IMR-90 (cell line): ENCODE measurements around the gene LRP1-AS. TPM values are rescaled to one million over a fixed set of nuclear protein-coding genes. Genes with fewer than 3 reads are reported as not detected.
A peak's percentile ranks its signal among the peaks of the same experiment; 100 is the strongest.
"Not testable (repeated sequence)": the region's sequence is repeated elsewhere in the genome, so short reads cannot be mapped to it uniquely, and the experiment has no call there.

Experiments used
- ATAC-seq: fragments of 200-7000 bp; cut with Tn5 transposase; 2 replicates; pipeline ENCODE4 v1.9.1; 2020; ENCODE audit warnings: low read depth, mild to moderate bottlenecking, moderate library complexity
- BruUV-seq: library from RNA; stranded (reverse); fragments of 400-500 nt; replicated peaks from 2 replicates; lab custom pipeline; 2021; lab: Mats Ljungman, UMichigan
- CTCF ChIA-PET: fragments of 300-600 bp; formaldehyde crosslinking; extraction: SDS; loops from one replicate; lab custom pipeline; 2021; ENCODE audit warnings: antibody characterized with exemption; lab: Yijun Ruan, JAX
- POLR2A ChIA-PET: fragments of 300-600 bp; sonication (Branson Sonifier 250); formaldehyde crosslinking; loops from one replicate; lab custom pipeline; 2022; ENCODE audit warnings: antibody characterized with exemption; ENCODE audit not compliant: unreplicated experiment; lab: Charles Lee
- DNase-seq: peaks from one replicate; pipeline ENCODE4 v3.0.0; 2013
- H2AFZ ChIP-seq: replicated peaks from 2 replicates; pipeline ENCODE3; 2013; ENCODE audit warnings: low read length, mild to moderate bottlenecking; ENCODE audit not compliant: poor library complexity
- H2AK5ac ChIP-seq: 2 replicates; pipeline ENCODE4 v1.6.1; 2013; ENCODE audit warnings: low read depth, low read length, inconsistent platforms
- H2AK9ac ChIP-seq: replicated peaks from 2 replicates; pipeline ENCODE3; 2013; ENCODE audit warnings: mild to moderate bottlenecking, low read depth, low read length, moderate library complexity; ENCODE audit not compliant: poor library complexity
- H2BK120ac ChIP-seq: 2 replicates; pipeline ENCODE4 v1.6.1; 2013; ENCODE audit warnings: low read depth, low read length, inconsistent platforms
- H2BK15ac ChIP-seq: 3 replicates; pipeline ENCODE4 v1.6.1; 2013; ENCODE audit warnings: low read depth, low read length, inconsistent platforms
- H2BK20ac ChIP-seq: 2 replicates; pipeline ENCODE4 v1.6.1; 2013; ENCODE audit warnings: low read depth, mild to moderate bottlenecking, inconsistent platforms, low read length, moderate library complexity
- H2BK5ac ChIP-seq: 2 replicates; pipeline ENCODE4 v1.6.1; 2013; ENCODE audit warnings: mild to moderate bottlenecking, low read depth, low read length, inconsistent platforms; ENCODE audit not compliant: poor library complexity, severe bottlenecking
- H3K14ac ChIP-seq: replicated peaks from 2 replicates; pipeline ENCODE4 v1.6.1; 2013; ENCODE audit warnings: low read depth, low read length, inconsistent platforms
- H3K18ac ChIP-seq: 2 replicates; pipeline ENCODE4 v1.6.1; 2013; ENCODE audit warnings: low read depth, low read length, control low read depth
- H3K23ac ChIP-seq: 2 replicates; pipeline ENCODE4 v1.6.1; 2013; ENCODE audit warnings: low read depth, low read length, inconsistent platforms
- H3K27ac ChIP-seq: 2 replicates; pipeline ENCODE4 v1.5.1; 2013; ENCODE audit warnings: mild to moderate bottlenecking, control low read depth, low read length; ENCODE audit not compliant: insufficient read depth
- H3K27me3 ChIP-seq: 2 replicates; pipeline ENCODE4 v1.6.1; 2013; ENCODE audit warnings: low read length; ENCODE audit not compliant: control insufficient read depth, insufficient read depth
- H3K36me3 ChIP-seq: 2 replicates; pipeline ENCODE4 v1.6.1; 2013; ENCODE audit warnings: low read length, mixed read lengths; ENCODE audit not compliant: control insufficient read depth, insufficient read depth
- H3K4ac ChIP-seq: 2 replicates; pipeline ENCODE4 v1.6.1; 2013; ENCODE audit warnings: low read depth, low read length, inconsistent platforms
- H3K4me1 ChIP-seq: 2 replicates; pipeline ENCODE4 v1.6.1; 2013; ENCODE audit warnings: low read length, mixed read lengths; ENCODE audit not compliant: control insufficient read depth, insufficient read depth
- H3K4me2 ChIP-seq: 2 replicates; pipeline ENCODE4 v1.6.1; 2013; ENCODE audit warnings: low read depth, mild to moderate bottlenecking, control low read depth, low read length, moderate library complexity
- H3K4me3 ChIP-seq: 2 replicates; pipeline ENCODE4 v1.5.1; 2013; ENCODE audit warnings: low read depth, mild to moderate bottlenecking, control low read depth, low read length, moderate library complexity; ENCODE audit not compliant: insufficient read depth
- H3K56ac ChIP-seq: 2 replicates; pipeline ENCODE4 v1.6.1; 2013; ENCODE audit warnings: low read length, inconsistent platforms; ENCODE audit not compliant: insufficient read depth; ENCODE audit errors: extremely low read depth
- H3K79me1 ChIP-seq, 2 experiments: 2 replicates each; pipeline ENCODE4 v1.6.1; 2013; ENCODE audit warnings: low read length in 2 of 2, inconsistent platforms in 1 of 2, low read depth in 1 of 2
- H3K9ac ChIP-seq: 2 replicates; pipeline ENCODE4 v1.6.1; 2013; ENCODE audit warnings: low read depth, low read length, control low read depth
- H3K9me1 ChIP-seq: 2 replicates; pipeline ENCODE4 v1.6.1; 2013; ENCODE audit warnings: low read length, inconsistent platforms; ENCODE audit not compliant: insufficient read depth
- H3K9me3 ChIP-seq: 2 replicates; pipeline ENCODE4 v1.6.1; 2013; ENCODE audit warnings: low read length; ENCODE audit not compliant: control insufficient read depth, insufficient read depth
- H4K20me1 ChIP-seq: 2 replicates; pipeline ENCODE4 v1.6.1; 2013; ENCODE audit warnings: low read length, inconsistent platforms; ENCODE audit not compliant: insufficient read depth
- H4K5ac ChIP-seq: 2 replicates; pipeline ENCODE4 v1.6.1; 2013; ENCODE audit warnings: mild to moderate bottlenecking, low read depth, low read length, control low read depth
- H4K8ac ChIP-seq, 2 experiments: 2 replicates each; pipeline ENCODE4 v1.6.1; 2013; ENCODE audit warnings: low read depth in 2 of 2, low read length in 2 of 2, control low read depth in 1 of 2, inconsistent platforms in 1 of 2
- H4K91ac ChIP-seq: 2 replicates; pipeline ENCODE4 v1.6.1; 2013; ENCODE audit warnings: low read depth, low read length, inconsistent platforms; ENCODE audit not compliant: insufficient read depth
- CHD1 ChIP-seq: IDR thresholded peaks from 2 replicates; pipeline ENCODE4 v1.6.1; 2012; ENCODE audit warnings: low read depth, low read length, improper control_type of control experiment
- ELK1 ChIP-seq: fragments of 150-350 bp; IDR thresholded peaks from 2 replicates; pipeline ENCODE4 v1.6.1; 2016; ENCODE audit warnings: low read depth, mild to moderate bottlenecking, low read length, moderate library complexity, borderline replicate concordance
- FOS ChIP-seq: fragments of 150-350 bp; IDR thresholded peaks from 2 replicates; pipeline ENCODE4 v1.6.1; 2016; ENCODE audit warnings: low read depth, low read length
- NFE2L2 ChIP-seq: fragments of 150-350 bp; IDR thresholded peaks from 2 replicates; pipeline ENCODE4 v1.6.1; 2016; ENCODE audit warnings: low read depth, mild to moderate bottlenecking, low read length
- RAD21 ChIP-seq: IDR thresholded peaks from 2 replicates; pipeline ENCODE4 v1.6.1; 2012; ENCODE audit warnings: low read length, improper control_type of control experiment
- RFX5 ChIP-seq: IDR thresholded peaks from 2 replicates; pipeline ENCODE4 v1.8.0; 2012; ENCODE audit warnings: low read depth, mild to moderate bottlenecking, low read length, moderate library complexity
- SMC3 ChIP-seq: fragments of 150-350 bp; IDR thresholded peaks from 2 replicates; pipeline ENCODE4 v1.6.1; 2016; ENCODE audit warnings: low read depth, mild to moderate bottlenecking, antibody characterized with exemption, low read length, moderate library complexity
- WGBS, 2 experiments: methylation state at CpG; one replicate each; pipeline versions ENCODE4 v1.1.5 to v1.1.7; 2013; ENCODE audit warnings: missing lambda C conversion rate in 2 of 2; ENCODE audit not compliant: insufficient read length in 1 of 2; ENCODE audit errors: extremely low coverage in 2 of 2; 5-methylcytosine and 5-hydroxymethylcytosine counted together
- dilution Hi-C: fragments of 300-500 bp; cut with HindIII; formaldehyde crosslinking; loops from one replicate; pipeline ENCODE4 v1.14.3; 2018; ENCODE audit warnings: low sequenced_read_pairs; ENCODE audit not compliant: unreplicated experiment
- in situ Hi-C: fragments of 300-500 bp; cut with MboI; formaldehyde crosslinking; loops from 3 replicates; pipeline ENCODE4 v1.14.3; 2019; ENCODE audit warnings: low sequenced_read_pairs, inconsistent platforms, mixed read lengths
- intact Hi-C: fragments of 100-400 bp; cut with micrococcal nuclease; formaldehyde crosslinking; loops from 2 replicates; pipeline ENCODE4 v1.10.0; 2022
- polyA plus RNA-seq, 3 experiments: library from polyadenylated mRNA; depleted of rRNA; stranded (reverse); fragments of >200 nt; gene quantifications; 2 replicates each; pipeline ENCODE4 v1.2.3, GENCODE V29; 2012; ENCODE audit warnings: low replicate concordance in 1 of 3
- total RNA-seq: library from RNA; depleted of rRNA; stranded (reverse); fragments of >200 nt; gene quantifications from 2 replicates; pipeline ENCODE4 v1.2.3, GENCODE V29; 2012

Gene LRP1-AS
- total and polyA plus RNA-seq, 2 of the 4 experiments (the other 2 are of a cell fraction), result not detected

GRCh38 chr12:57123813-57124212 is 23.6 kb downstream of the LRP1-AS start:
- no TSS peak for BruUV-seq
- no peak overlapping the region for H3K4ac ChIP-seq
- H2BK5ac ChIP-seq, result no peak overlapping the region
- no CpG with 5 or more reads among the region's 2 CpGs for WGBS, 2 experiments
- H3K56ac ChIP-seq, result no peak overlapping the region
- H2AFZ ChIP-seq, result peak overlapping the region; percentile 56
- ChIA-PET CTCF (interaction anchor here (0.9 to 2.7 kb wide), 8 partner anchors 9 to 116 kb away, joined by 3 to 13 read pairs (median 5); partner anchors contain the start of gene STAT6), POLR2A (interaction anchor here (0.6 kb wide), 1 partner anchor 184 kb away, joined by 8 read pairs; no protein-coding TSS in a partner anchor)
- H3K79me1 ChIP-seq, result peaks cover 0 to 2% of the 10 kb centered on the region in 2 experiments; a peak in 1 of 4 replicates
- H3K27ac ChIP-seq, result no peak overlapping the region
- no peak overlapping the region for H2AK9ac ChIP-seq
- H3K27me3 ChIP-seq, result no peaks in the 10 kb centered on the region
- H3K4me1 ChIP-seq, result peaks cover 3% of the 10 kb centered on the region
- H3K18ac ChIP-seq, result no peak overlapping the region
- no peak overlapping the region for H4K8ac ChIP-seq
- no peak overlapping the region for H3K4me3 ChIP-seq
- H2AK5ac ChIP-seq, result no peak overlapping the region; the same call in 1 of the 2 replicates
- H2BK20ac ChIP-seq, result no peak overlapping the region
- dilution Hi-C loops (no loop called here), intact Hi-C loops (loop anchor here (2.0 kb wide), 2 partner anchors 51 to 59 kb away; no protein-coding TSS in a partner anchor), in situ Hi-C loops (loop anchor here (5.0 kb wide), 1 partner anchor 53 kb away; no protein-coding TSS in a partner anchor)
- no peak overlapping the region for H3K14ac ChIP-seq
- no peak for TF ChIP-seq ELK1
- TF ChIP-seq RFX5, result no peak
- TF ChIP-seq CHD1, result no peak
- TF ChIP-seq SMC3, result no peak
- no peak for TF ChIP-seq FOS
- TF ChIP-seq RAD21, result no peak
- no peak for TF ChIP-seq NFE2L2
- H4K20me1 ChIP-seq, result no peaks in the 10 kb centered on the region
- no peak overlapping the region for H3K4me2 ChIP-seq
- H2BK15ac ChIP-seq, result no peak overlapping the region
- DNase-seq (no peak), ATAC-seq (no peak)
- H3K36me3 ChIP-seq, result no peaks in the 10 kb centered on the region
- no peak overlapping the region for H3K9ac ChIP-seq
- H3K9me1 ChIP-seq, result peaks cover 5% of the 10 kb centered on the region
- H3K9me3 ChIP-seq, result no peaks in the 10 kb centered on the region; the same call in 1 of the 2 replicates
- H3K23ac ChIP-seq, result no peak overlapping the region
- no peak overlapping the region for H4K91ac ChIP-seq
- no peak overlapping the region for H4K5ac ChIP-seq
- H2BK120ac ChIP-seq, result no peak overlapping the region

GRCh38 chr12:57120718-57121117 is 26.7 kb downstream of the LRP1-AS start:
- H4K8ac ChIP-seq, H3K9ac ChIP-seq, H2BK15ac ChIP-seq, H2AFZ ChIP-seq, H3K36me3 ChIP-seq, H2BK20ac ChIP-seq, H3K79me1 ChIP-seq, H3K27me3 ChIP-seq, H3K9me3 ChIP-seq, ATAC-seq, H2BK120ac ChIP-seq, BruUV-seq, H3K4me3 ChIP-seq, H3K4me1 ChIP-seq, H4K20me1 ChIP-seq, H3K56ac ChIP-seq, H4K5ac ChIP-seq, H4K91ac ChIP-seq, H2BK5ac ChIP-seq, H2AK5ac ChIP-seq, H3K4ac ChIP-seq, H3K9me1 ChIP-seq, H3K14ac ChIP-seq, POLR2A ChIA-PET, DNase-seq, dilution Hi-C loops, H2AK9ac ChIP-seq, H3K27ac ChIP-seq, intact Hi-C loops, H3K4me2 ChIP-seq, H3K23ac ChIP-seq, H3K18ac ChIP-seq: not testable (repeated sequence)
- WGBS, 2 experiments, result 91% methylated on average over 5 of the region's 11 CpGs; no CpG with 5 or more reads in 1 of the 2 experiments
- CTCF ChIA-PET, result interaction anchor here (0.7 to 0.9 kb wide), 3 partner anchors 9 to 62 kb away, joined by 3 read pairs; partner anchors contain the start of gene STAT6
- in situ Hi-C loops, result loop anchor here (5.0 kb wide), 1 partner anchor 57 kb away; no protein-coding TSS in a partner anchor
